Stimulated activated CD4-positive, alpha-beta T cell treated with anti-CD3 and anti-CD28 coated beads, Interleukin-4, amount 100 ng/mL, for 24 hours (primary cell): ENCODE results near the gene AGPAT4.

Source experiments
- DNase-seq: peaks from one replicate; pipeline ENCODE4 v3.0.0-alpha.2; 2020

Gene AGPAT4

DNA sequence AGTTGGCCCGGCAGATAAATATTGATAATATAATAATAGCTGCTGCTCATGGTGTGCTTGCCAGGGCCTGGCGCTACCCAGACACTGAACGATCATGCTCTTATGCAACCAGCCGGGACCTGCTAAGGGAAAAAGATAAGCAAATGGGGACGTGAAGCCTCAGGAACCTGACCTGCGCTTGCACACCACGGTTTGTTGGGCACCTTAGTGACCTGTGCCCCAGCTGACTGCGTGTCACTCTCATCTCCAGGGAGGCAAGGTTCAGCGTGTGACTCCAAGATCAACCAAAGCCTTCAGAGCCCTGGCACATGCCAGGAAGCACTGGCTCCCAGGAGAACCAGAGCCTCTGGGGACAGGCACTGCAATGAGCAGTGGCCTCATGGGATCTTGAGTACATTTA lies 111.1 kb downstream of the AGPAT4 start:
- no peak for DNase-seq

DNA sequence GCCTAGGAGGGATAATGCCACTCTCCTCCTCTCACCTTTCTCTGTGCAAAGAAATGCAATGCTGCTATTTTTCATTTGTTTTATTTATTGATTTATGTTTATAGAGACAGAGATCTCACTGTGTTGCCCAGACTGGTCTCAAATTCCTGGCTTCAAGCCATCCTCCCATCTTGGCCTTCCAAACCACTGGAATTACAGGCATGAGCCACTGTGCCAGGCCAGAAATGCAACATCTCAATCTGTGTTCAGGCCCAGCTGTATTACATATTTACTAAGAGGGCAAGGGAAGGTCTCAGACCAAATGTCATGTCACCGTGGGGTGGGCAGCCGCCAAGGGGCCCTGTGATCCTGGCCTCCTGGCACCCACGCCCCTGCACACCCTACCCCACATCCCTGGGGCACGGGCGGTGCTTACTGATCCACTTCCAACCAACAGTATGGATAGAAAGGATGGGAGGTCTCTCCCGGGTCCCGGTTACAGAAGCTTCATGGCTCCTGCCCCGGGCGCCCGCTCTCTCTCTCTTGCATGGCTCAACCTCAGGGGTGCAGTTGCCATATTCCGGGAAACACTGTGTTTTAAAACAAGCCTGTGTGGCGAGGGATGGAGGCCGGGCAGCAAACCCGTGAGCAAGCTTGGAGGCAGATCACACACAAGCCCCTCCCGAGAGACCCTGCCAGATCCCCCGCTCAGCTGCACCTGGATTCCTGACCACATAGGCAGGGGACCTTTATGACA lies 111.8 kb downstream of the AGPAT4 start:
- DNase-seq: no peak

DNA sequence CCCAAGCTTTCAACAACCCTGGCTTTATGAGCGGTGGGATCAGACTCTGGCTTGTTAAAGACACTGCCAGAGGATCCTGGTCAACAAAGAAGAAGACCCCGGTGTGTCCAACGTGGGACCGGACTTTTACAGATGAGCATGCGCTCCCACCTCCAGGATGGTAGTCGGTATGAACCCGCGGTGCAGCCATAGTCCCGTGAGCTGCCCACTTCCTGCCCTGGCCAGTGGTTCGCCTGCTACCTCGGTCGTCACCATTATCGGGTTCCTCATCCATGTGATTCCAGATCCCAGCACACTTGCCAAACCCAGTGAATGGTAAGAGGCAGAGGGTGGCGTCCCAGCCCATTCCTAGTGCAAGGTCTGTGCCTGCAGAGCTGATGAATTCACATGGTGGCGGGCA lies 112.7 kb downstream of the AGPAT4 start:
- DNase-seq: no peak

DNA sequence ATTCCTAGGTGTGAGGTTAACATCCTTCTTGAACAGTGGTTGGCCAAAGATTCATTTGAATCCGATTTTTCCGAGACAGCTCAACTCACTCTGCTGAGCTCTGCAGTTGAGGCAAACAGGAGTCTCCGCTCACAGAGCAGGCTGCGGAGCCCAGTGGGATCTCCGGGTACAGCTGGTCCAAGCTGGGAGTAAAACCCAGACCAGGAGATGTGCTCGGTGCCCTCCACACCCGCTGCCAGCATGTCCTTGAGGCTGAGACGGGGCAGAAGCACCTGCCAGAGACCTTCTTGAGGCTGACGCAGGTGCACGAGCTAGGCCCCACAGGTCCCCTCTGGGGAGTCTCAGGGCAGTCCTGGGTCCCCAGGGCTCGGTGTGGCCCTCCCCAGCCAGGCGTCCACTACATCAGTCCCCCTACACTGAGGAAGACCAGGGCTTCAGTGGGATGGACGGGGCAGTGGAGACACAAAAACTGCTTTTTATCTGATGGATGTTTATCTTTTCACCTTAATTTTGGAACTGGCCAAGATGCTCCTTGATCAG lies 119.0 kb downstream of the AGPAT4 start:
- no peak for DNase-seq

DNA sequence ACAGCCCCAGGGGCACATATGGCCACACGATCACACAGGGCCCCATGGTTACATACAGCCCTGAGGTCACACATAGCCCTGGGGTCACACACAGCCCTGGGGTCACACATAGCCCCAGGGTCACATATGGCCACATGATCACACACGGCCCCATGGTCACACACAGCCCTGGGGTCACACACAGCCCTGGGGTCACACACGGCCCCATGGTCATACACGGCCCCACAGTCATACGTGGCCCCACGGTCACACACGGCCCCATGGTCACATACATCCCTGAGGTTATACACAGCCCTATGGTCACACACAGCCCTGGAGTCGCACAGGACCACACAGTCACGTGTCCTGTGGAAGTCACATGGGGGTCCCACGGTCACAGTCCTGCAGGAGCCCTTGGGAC lies 120.1 kb downstream of the AGPAT4 start:
- DNase-seq: no peak

DNA sequence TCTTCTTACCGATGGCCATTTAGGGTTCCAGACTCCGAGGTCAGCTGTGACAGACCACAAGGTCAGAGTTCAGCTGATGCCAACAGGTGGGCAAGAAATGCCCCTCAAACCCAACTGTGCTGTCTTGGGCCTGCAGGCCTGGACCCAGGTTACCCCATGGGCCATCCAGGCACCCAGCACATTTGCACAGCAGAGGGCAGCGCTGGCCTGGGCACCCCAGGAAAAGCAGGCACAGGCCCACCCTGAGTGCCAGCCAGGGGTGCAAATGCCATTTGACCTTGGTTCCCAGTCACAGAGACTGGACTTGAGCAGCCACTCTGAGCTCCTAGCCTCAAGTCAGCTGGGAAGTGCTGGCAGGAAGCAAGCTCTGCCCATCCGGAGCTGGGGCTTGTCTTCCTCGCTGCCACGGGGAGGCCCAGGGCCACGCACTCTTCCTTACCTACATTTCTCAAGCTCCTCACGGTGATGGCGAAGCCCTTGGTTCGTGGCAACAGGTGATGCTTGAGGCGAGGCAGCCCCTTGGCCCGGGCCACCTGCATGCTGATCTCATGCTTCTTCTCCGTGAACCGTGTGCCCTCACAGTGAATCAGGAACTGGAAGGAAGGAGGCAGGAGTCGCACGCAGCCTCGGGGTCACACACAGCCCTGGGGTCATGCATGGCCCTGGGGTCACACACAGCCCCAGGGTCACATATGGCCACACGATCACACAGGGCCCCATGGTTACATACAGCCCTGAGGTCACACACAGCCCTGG lies 120.8 kb downstream of the AGPAT4 start:
- DNase-seq: no peak

DNA sequence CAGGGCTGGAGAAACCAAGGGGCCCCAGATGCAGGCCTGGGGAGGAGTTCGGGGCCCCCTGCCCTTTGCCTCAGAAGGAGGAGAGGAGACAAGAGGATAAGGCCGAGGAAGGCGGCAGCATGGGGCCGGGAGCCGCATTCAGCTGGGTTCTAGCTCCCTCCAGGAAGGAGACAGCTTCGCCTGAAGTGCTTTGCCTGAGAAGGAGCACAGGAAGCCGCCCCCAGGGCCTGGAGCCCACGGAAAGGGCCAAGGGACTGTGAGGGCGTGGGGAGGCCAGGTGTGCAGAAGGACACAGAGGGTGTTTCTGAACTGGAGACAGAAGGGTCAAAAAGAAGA lies 121.4 kb downstream of the AGPAT4 start:
- DNase-seq: no peak

DNA sequence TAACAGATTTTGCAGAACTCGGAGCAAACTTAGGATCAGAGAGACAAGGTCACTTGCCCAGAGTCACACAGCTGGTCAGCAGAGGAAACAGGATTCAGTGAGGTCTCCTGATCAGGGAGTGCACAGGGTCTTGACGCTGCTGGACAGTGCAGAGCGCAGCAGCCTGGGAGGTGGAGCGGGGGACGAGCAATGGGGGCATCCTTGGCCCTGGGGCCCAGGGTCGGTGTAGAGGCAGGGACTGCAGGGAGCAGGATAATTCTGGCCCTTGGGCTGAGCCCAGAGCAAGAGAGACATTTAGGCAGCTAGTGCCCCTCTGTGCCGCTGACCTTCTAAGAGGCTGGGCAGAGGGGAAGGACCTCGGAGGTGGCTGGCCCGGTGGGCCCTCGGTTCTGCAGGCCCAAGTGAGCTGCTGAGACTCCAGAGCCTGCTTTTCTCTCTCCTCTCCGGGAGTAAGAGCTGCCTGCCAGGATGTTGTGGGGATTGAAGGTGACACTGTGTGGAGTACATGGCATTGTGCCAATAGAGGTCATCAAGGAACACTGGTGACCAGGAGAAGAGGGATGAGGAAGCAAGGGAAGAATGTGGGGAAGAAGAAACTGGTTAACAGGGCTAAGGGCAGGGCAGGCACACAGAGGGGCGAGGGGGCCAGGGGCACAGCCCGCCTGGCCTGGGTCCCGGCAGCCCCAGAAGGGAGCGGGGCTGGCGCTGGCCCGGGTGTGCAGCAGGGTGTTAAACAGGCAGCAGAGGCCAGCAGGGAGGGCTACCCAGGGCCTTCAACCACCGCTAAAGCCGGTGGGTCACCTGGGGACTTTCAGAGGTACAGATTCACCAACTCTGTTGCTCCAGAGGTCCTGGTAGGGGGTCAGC lies 122.0 kb downstream of the AGPAT4 start:
- DNase-seq: no peak

DNA sequence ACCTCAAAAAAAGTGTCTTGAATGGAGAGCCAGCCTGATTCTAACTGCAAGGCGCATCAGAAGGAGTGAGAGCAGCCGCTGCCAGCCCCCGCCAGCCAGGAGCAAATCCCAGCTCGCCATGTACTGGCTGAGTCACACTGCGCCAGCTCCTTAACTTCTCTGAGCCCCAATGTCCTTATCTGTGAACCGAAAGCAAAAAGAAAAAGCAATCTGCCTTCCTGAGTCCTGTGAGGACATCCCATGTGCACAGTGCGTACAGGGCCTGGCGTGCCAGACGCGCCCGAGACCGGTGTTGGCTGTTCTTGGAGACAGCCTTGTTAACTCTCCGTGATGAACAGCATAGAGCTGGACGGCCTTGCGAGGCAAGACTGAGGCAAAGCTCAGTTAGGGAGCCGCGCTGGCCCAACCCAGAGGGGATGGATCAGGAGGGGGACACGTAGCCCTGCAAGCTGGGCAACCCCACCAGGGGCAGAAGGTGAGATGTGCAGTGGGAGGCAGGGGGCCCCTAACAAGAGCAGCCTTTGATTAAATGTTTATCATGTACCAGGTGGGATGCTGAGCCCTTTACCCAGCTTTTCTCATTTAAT lies 122.7 kb downstream of the AGPAT4 start:
- DNase-seq: no peak

DNA sequence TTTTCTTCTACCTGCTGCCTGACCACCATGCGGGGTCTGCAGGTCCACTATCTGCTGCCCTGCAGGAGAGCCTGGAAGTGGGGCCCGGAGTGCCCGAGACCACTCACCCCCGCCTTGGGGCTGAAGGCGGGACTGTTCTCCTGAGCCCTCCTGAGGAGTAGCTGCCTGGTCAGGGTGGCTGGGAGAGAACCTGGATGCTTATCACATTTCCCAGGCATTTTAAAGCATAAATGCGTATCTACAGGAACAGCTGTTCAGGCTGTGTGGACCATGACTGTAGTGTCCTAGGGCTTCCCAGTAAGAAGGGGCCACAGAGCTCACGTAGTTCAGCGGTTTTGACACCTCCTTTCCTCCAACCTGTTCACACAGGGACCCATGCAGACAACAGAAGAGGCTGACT lies 123.3 kb downstream of the AGPAT4 start:
- no peak for DNase-seq

DNA sequence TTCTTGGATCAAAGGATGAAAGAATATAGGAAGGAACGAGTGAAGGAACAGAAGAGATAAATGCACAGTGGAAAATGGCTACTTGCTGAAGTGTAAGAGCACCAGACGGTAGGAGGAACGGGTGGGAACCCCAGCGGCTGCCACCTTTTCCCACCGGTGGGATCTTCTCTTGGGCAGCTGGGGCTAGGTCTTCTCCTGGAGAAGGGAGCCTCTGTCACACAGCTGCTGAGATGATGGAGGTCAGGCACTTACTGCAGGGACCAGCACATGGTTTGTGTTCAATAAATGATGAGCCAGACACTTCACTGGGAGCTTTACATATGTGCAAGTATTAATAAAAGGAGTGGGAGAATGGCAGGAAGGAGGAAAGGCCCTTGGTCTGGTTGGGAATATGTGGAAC lies 123.7 kb downstream of the AGPAT4 start:
- no peak for DNase-seq

DNA sequence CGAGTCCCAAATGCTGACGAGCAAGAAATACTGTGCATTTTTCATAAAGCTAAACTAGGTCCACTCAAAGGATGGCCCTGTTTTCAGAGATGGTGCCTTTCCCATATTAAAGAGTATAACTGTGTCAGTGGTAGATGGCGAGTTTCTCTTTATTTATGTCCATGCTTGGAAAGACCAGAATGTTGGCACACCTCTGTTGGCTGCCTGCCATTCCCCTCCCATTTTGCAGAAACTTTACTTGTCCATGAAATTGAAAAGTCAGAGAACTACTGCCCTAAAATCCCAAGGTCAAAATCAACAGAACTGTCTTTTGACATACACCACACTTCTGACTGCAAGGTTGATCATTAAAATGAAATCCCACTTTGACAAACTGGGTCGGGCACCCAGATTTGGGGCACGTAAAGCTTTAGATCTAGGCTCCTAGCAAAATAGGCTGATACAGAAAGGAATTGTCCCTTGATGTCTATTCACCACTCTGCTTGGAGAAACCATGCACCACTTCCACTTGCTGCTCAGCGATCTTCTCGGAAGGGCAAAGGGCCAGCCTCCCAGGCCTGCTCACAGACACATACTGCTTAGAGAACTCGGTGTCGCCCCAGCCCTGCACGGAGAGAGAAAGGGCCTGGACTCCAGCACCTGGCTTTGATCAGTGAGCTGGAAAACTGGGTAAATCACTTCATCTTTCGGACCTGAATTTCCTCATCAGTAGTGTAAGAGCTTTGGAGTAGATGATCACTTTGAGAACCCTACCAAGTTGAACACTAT lies 130.0 kb downstream of the AGPAT4 start:
- no peak for DNase-seq

DNA sequence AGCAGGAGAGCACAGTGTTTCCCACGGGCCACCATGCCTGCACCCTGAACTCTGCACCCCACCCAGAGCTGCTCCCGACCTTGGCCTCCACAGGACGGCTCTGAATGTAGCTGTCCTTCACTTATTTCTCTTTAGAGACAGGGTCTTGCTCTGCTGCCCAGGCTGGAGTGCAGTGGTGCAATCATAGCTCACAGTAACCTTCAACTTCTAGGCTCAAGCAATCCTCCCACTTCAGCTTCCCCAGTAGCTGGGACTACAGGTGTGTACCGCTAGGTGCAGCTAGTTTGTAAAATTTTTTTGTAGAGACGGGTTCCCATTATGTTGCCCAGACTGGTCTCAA lies 130.9 kb downstream of the AGPAT4 start:
- no peak for DNase-seq

DNA sequence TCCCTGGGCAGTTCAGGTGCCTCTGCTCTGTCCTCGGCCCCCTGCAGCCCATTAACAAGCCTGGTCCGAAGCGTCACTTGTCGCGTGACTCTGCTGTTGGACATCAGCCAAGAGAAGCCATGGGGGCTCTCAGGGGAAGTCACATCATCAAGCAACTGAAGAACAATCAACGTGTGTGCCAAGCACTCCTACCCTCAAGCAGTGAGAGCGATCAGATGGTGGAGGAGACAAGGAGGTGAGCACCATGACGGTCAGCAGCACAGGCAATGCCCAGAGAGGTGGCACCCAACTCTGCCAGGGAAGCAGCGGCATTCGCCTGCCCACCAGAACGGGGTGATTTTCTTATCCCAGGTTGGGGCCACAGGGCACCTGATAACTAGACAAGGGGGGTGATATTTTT lies 132.7 kb downstream of the AGPAT4 start:
- no peak for DNase-seq

DNA sequence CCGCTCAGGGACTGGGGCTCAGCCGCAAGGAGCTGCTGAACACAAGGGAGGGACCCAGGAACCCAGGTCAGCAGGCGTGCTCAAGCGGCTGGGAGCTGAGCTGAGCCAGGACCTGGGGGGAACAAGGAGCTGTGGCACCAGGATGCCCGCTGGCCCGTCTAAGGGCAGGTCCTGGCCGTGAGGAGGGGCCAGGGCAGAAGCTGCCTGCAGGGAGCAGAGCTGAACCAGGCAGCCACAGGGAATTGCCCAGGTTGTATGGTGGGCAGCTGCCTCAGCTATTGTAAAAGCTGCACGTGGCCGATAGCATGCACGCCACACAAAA lies 133.3 kb downstream of the AGPAT4 start:
- DNase-seq: no peak

DNA sequence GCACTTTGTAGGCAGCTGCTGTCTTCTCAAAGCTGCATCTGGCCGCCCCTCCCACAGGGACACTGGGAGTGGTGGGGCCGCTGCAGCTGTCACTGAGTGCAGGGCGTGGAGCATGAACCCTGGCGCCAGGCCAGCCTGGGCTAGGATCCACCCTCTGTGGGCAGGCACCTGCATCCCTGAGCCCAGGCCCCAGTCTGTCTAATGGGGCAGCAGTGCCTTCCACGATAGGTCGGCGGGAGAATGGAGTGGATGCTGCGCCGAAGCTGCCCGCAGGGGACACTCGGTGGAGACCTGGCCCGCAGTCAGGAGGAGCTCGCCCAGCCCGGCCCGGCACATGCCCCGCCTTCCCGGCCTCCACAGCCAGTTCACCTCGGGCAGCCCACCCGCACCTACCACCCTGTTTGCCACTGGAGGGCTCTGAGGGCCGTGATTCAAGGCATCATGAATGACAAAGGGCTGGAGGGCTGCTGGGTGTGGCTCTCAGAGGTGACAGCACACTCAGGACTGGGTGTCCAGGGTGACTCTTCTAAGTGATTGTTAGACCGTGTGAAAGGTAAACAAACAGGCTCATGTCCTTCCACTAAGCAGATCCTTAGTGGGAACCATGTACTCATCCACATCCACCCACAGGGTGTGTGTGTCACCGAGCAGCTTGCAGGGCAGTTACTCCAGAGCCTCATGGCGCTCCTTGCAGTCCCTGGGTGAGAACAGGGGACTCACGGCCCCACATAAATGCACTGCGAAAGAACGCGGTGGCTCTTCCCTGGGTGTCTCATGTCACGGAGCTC lies 133.9 kb downstream of the AGPAT4 start:
- DNase-seq: no peak

DNA sequence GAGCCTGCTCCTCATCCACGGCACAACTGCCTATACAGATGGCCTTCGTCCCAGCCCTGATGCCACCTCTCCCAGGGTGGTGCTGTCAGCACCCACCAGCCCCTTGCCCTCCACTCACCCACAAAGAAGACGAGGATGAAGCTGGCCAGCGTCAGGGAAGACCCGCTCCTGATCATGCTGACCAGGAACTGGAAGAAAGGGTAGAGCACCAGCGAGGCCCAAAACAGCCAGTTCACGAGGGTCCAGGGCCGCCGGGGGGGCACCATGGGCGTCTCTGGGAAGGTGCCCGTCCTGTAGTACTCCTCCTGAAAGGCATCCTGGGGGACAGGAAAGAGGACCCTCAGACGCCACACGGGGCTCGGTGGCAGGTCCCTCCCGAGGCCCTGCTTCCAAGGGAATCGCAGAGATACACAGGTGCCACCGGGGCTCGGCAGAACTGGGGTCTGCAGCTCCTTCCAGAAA lies 134.5 kb downstream of the AGPAT4 start:
- no peak for DNase-seq

DNA sequence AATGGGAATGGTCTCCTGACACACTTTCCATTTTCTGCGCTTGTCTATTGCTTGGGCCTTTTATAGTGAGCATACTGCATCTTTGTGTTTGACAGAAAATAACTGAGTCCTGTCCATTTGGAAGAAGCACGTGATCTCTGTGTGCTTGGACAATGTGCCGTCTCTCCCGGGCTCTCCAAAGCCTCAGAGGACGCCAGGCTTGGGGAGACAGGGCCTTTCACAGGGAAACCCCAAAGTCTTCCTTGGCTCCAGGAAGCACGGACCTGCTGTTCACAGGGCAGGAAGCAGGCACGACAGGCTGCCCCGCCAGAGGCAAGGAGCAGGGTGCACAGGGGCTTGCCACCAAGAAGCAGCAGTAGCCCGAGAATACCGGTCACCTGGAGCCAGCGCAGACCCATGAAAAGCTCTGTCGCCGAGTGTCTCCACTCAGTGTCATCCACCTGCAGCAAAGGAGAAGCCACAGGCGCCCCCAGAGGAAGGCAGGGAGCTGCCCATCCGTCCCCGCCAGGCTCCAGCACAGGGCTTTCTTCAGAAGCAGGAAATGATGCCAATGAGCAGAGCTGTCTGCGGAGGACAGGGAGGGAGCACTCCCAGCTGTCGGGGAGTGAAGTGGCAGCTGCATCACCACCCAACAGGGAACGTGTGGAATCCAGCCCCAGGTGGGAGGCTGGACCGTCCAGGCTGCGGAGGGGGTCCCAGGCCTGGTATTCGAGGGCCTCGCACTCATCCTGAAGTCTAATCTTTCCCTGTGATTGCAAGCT lies 135.1 kb downstream of the AGPAT4 start:
- no peak for DNase-seq

DNA sequence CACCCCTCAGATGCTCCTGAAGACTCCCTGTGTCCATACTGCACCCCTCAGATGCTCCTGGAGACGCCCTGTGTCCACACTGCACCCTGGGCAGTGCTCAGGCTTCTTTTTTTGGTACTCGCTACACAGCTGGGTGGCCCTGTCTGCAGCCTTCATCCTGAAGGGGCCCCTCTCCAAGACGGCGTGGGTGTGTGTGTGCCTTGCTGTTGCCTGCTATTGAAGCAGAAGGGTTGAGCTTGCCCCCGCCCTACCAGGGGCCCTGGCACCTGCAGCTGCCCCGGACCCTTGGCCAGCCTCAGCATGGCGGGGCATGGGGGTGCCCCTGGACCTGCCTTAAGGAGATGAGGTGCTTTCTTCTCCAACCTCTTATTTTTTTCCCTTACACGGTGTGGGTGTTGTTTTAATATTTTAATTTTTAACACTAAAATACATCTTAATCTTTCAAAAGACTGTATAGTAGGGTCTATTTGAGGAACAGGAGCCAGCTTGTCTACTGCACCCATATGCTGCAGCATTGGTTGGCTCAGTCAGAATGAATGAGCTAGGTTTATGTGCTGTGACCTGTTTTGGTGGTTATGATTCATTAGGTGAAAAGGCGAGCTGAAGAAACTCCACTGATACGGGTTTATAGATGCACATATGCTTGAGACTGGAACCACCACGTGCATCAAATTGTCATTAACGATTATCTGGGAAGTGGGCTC lies 135.9 kb downstream of the AGPAT4 start:
- no peak for DNase-seq

DNA sequence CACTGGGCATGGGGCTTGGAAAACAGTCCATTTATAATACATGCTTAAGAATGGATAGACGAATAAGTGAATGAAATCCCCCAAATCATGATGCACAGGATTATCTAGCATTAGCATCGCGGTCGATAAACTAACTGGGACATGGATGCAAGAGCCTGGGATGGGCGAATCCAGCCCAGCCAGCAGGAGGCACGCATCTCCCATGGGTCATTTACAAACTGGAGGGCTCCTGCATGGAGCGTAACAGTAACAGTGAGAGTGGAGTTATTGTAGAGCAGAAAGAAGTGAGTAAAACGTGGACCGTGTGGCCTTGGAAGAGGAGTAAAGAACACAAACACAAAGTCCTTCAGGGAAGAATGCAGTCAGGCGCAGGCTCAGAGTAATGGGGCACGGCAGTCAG lies 136.5 kb downstream of the AGPAT4 start:
- DNase-seq: no peak
